HS-5 (cell line): Measurements from ENCODE around the gene MAGEA9B.
"Not testable (repeated sequence)": the region's sequence is repeated elsewhere in the genome, so short reads cannot be mapped to it uniquely, and the experiment has no call there.

Source experiments
- DNase-seq: peaks from one replicate; pipeline ENCODE4 v3.0.0-alpha.2; 2012; ENCODE audit warnings: low read depth

The MAGEA9B gene

GRCh38 chrX:149533999-149534398, 53.3 kb downstream of the MAGEA9B start:
- not testable (repeated sequence) for DNase-seq

DNA sequence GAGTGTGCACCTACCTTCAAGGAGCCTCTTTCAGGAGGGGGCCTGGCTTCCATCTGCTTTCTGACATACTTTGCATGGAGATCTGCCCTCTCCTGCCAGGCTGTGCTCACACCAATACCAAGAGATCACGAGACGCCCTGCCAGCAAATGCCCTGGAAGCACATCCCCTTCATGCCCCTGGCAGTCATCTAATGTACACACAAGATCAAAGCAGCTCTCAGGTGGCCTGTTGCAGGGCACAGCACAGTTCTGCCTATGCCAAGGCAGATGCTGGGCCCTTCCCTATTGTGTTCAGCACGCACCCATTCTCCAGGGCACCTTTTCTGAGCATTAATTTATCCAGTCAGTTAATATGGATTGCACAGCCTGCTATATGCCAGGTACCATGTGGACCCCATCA, 54.4 kb downstream of the MAGEA9B start:
- DNase-seq = not testable (repeated sequence)
